ENCODE measurements around the gene PTPN4.

DNA sequence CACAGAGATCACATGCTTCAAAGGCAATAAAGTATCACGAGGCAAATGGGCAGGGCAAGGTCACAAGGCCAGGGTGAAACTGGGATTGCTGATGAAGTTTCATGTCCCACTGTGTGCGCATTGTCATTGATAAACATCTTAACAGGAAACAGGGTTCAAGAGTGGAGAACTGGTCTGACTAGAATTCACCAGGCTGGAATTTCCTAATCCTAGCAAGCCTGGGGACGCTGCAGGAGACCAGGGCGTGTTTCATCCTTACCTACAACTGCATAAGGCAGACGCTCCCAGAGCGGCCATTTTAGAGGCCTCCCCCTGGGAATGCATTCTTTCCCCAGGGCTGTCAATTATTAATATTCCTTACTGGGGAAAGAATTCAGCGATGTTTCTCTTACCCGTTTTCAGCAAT, 33.2 kb downstream of the PTPN4 start:
- TF ChIP-seq CTCF (IDR thresholded peaks at IDR 0.05; ENCODE audit: low read length) (no peak), EZH2 (optimal IDR thresholded peaks at IDR 0.05; ENCODE audit: low read depth, low read length) (no peak)

Measured in MM.1S (cell line).